B cell (primary cell): ENCODE measurements around the gene TMEM80.

Experiments
- EZH2 ChIP-seq: IDR thresholded peaks from 2 replicates; pipeline ENCODE4 v1.6.1; 2012; ENCODE audit warnings: borderline replicate concordance, low read depth, mild to moderate bottlenecking, moderate library complexity, low read length; ENCODE audit not compliant: insufficient read depth, poor library complexity, severe bottlenecking
- TF ChIP-seq, protein P1 (sequence below): fragments of 200-600 bp; IDR thresholded peaks from one replicate; pipeline ENCODE4 v1.8.0; 2022; ENCODE audit warnings: antibody characterized with exemption, mild to moderate bottlenecking

DNA sequence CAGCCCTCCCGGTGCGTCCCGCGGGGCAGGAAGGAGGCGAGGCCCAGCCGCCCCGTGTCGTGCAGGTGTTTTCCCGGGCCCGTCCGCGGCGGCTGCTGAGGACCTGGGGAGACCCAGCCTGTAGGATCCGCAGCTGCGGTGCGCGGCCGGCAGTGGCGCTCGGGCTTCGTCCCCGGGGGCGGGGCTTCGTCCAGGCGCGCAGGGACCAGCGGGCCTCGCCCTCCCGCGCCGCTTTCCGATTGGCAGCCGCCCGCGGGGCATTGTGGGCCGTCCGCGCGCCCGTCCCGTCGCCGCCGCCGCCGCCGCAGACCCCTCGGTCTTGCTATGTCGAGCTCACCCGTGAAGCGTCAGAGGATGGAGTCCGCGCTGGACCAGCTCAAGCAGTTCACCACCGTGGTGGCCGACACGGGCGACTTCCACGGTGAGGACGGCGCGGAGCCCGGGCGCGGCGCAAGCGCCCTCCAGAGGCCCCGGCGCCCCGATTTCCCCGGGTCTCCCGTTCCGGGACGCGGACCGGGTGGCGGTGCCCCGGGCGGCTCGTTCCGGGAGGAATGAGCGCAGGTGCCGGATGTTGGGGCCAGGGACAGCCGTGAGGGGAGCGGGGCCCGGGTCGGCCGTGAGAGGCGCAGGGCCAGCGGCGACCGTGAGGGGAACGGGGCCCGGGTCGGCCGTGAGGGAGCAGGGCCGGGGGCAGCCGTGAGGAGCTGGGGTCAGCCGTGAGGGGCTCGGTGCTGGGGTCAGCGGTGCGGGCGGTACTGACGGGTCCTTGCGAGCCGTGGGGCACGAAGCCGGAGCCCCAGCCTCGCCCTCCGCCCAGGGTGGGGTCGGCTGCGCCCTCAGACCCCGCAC, 51.8 kb downstream of the TMEM80 start, which contains the start of gene TALDO1:
- TF ChIP-seq, protein P1, sequence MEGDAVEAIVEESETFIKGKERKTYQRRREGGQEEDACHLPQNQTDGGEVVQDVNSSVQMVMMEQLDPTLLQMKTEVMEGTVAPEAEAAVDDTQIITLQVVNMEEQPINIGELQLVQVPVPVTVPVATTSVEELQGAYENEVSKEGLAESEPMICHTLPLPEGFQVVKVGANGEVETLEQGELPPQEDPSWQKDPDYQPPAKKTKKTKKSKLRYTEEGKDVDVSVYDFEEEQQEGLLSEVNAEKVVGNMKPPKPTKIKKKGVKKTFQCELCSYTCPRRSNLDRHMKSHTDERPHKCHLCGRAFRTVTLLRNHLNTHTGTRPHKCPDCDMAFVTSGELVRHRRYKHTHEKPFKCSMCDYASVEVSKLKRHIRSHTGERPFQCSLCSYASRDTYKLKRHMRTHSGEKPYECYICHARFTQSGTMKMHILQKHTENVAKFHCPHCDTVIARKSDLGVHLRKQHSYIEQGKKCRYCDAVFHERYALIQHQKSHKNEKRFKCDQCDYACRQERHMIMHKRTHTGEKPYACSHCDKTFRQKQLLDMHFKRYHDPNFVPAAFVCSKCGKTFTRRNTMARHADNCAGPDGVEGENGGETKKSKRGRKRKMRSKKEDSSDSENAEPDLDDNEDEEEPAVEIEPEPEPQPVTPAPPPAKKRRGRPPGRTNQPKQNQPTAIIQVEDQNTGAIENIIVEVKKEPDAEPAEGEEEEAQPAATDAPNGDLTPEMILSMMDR, result no peak
- no peak for TF ChIP-seq EZH2
